ENCODE results near the gene ADAMTS2. TPM values are rescaled to one million over a fixed set of nuclear protein-coding genes. Genes with fewer than 3 reads are reported as not detected.

Gene ADAMTS2
- total RNA-seq, 1 experiment from 2014 or later: not detected

GRCh38 chr5:179354305-179354882 lies 9.1 kb upstream of the ADAMTS2 start:
- Histone ChIP-seq H3K9ac (ENCODE audit: low read length) (no peak overlapping the region), H3K27me3 (ENCODE audit: low read length) (no peaks in the 10 kb centered on the region), H3K4me1 (ENCODE audit: low read length) (no peaks in the 10 kb centered on the region), H3K4me2 (ENCODE audit: low read depth, low read length, poor library complexity, severe bottlenecking) (no peak overlapping the region), H3K9me2 (replicated peaks; ENCODE audit: insufficient read depth, low read length) (no peaks in the 10 kb centered on the region), H3K36me3 (ENCODE audit: insufficient read depth, low read length) (no peaks in the 10 kb centered on the region), H3K27ac (ENCODE audit: low read length) (no peak overlapping the region), H4K20me1 (ENCODE audit: insufficient read depth, low read depth, low read length) (no peaks in the 10 kb centered on the region), H3K79me2 (ENCODE audit: low read length) (no peaks in the 10 kb centered on the region), H2AFZ (ENCODE audit: low read length) (no peak overlapping the region), H3K4me3 (ENCODE audit: low read length) (no peak overlapping the region), H3K9me3 (ENCODE audit: low read length) (no peaks in the 10 kb centered on the region)
- no peak for DNase-seq

- Histone ChIP-seq H3K4me1 (ENCODE audit: low read length) (no peaks in the 10 kb centered on the region), H3K27ac (ENCODE audit: low read length) (no peak overlapping the region), H3K27me3 (ENCODE audit: low read length) (no peaks in the 10 kb centered on the region), H3K79me2 (ENCODE audit: low read length) (no peaks in the 10 kb centered on the region), H4K20me1 (ENCODE audit: insufficient read depth, low read depth, low read length) (no peaks in the 10 kb centered on the region), H3K4me2 (ENCODE audit: low read depth, low read length, poor library complexity, severe bottlenecking) (no peak overlapping the region), H3K9me2 (replicated peaks; ENCODE audit: insufficient read depth, low read length) (no peaks in the 10 kb centered on the region), H3K4me3 (ENCODE audit: low read length) (no peak overlapping the region), H3K9me3 (ENCODE audit: low read length) (no peaks in the 10 kb centered on the region), H2AFZ (ENCODE audit: low read length) (no peak overlapping the region), H3K36me3 (ENCODE audit: insufficient read depth, low read length) (no peaks in the 10 kb centered on the region), H3K9ac (ENCODE audit: low read length) (no peak overlapping the region)
- no peak for DNase-seq
These were observed 3.6 kb upstream of the ADAMTS2 start for GRCh38 chr5:179348843-179349242.

- Histone ChIP-seq H3K9me2 (replicated peaks; ENCODE audit: insufficient read depth, low read length) (no peaks in the 10 kb centered on the region), H3K4me2 (ENCODE audit: low read depth, low read length, poor library complexity, severe bottlenecking) (no peak overlapping the region), H3K79me2 (ENCODE audit: low read length) (no peaks in the 10 kb centered on the region), H3K4me3 (ENCODE audit: low read length) (no peak overlapping the region), H3K4me1 (ENCODE audit: low read length) (no peaks in the 10 kb centered on the region), H3K27me3 (ENCODE audit: low read length) (no peaks in the 10 kb centered on the region), H3K9ac (ENCODE audit: low read length) (no peak overlapping the region), H2AFZ (ENCODE audit: low read length) (no peak overlapping the region), H3K36me3 (ENCODE audit: insufficient read depth, low read length) (no peaks in the 10 kb centered on the region), H4K20me1 (ENCODE audit: insufficient read depth, low read depth, low read length) (no peaks in the 10 kb centered on the region), H3K9me3 (ENCODE audit: low read length) (no peaks in the 10 kb centered on the region), H3K27ac (ENCODE audit: low read length) (no peak overlapping the region)
- DNase-seq: no peak
These were observed 2.8 kb upstream of the ADAMTS2 start for GRCh38 chr5:179348011-179348530.

GRCh38 chr5:179347581-179347980 lies 2.3 kb upstream of the ADAMTS2 start:
- Histone ChIP-seq H3K27ac (ENCODE audit: low read length) (no peak overlapping the region), H3K4me3 (ENCODE audit: low read length) (no peak overlapping the region), H4K20me1 (ENCODE audit: insufficient read depth, low read depth, low read length) (no peaks in the 10 kb centered on the region), H2AFZ (ENCODE audit: low read length) (no peak overlapping the region), H3K4me1 (ENCODE audit: low read length) (no peaks in the 10 kb centered on the region), H3K9ac (ENCODE audit: low read length) (no peak overlapping the region), H3K79me2 (ENCODE audit: low read length) (no peaks in the 10 kb centered on the region), H3K4me2 (ENCODE audit: low read depth, low read length, poor library complexity, severe bottlenecking) (no peak overlapping the region), H3K9me2 (replicated peaks; ENCODE audit: insufficient read depth, low read length) (no peaks in the 10 kb centered on the region), H3K9me3 (ENCODE audit: low read length) (no peaks in the 10 kb centered on the region), H3K36me3 (ENCODE audit: insufficient read depth, low read length) (no peaks in the 10 kb centered on the region), H3K27me3 (ENCODE audit: low read length) (no peaks in the 10 kb centered on the region)
- no peak for DNase-seq

GRCh38 chr5:179346875-179347274 lies 1.6 kb upstream of the ADAMTS2 start:
- Histone ChIP-seq H3K27ac (ENCODE audit: low read length) (no peak overlapping the region), H3K27me3 (ENCODE audit: low read length) (no peaks in the 10 kb centered on the region)

GRCh38 chr5:179346401-179346800 lies 1.1 kb upstream of the ADAMTS2 start:
- Histone ChIP-seq H3K4me3 (ENCODE audit: low read length) (no peak overlapping the region), H3K36me3 (ENCODE audit: insufficient read depth, low read length) (no peaks in the 10 kb centered on the region), H3K4me2 (ENCODE audit: low read depth, low read length, poor library complexity, severe bottlenecking) (no peak overlapping the region), H3K27me3 (ENCODE audit: low read length) (no peaks in the 10 kb centered on the region), H4K20me1 (ENCODE audit: insufficient read depth, low read depth, low read length) (no peaks in the 10 kb centered on the region), H3K9me3 (ENCODE audit: low read length) (no peaks in the 10 kb centered on the region), H3K4me1 (ENCODE audit: low read length) (no peaks in the 10 kb centered on the region), H3K9me2 (replicated peaks; ENCODE audit: insufficient read depth, low read length) (no peaks in the 10 kb centered on the region), H3K27ac (ENCODE audit: low read length) (no peak overlapping the region), H2AFZ (ENCODE audit: low read length) (no peak overlapping the region), H3K9ac (ENCODE audit: low read length) (no peak overlapping the region), H3K79me2 (ENCODE audit: low read length) (no peaks in the 10 kb centered on the region)
- DNase-seq: no peak

More at GRCh38 chr5:179346875-179347274, 1.6 kb upstream of the ADAMTS2 start:
- no peak overlapping the region for H3K9ac ChIP-seq (ENCODE audit: low read length)
- H3K4me2 ChIP-seq (ENCODE audit: low read depth, low read length, poor library complexity, severe bottlenecking): no peak overlapping the region
- no peak for DNase-seq
- H3K79me2 ChIP-seq (ENCODE audit: low read length): no peaks in the 10 kb centered on the region
- H2AFZ ChIP-seq (ENCODE audit: low read length): no peak overlapping the region
- no peaks in the 10 kb centered on the region for H3K9me2 ChIP-seq (replicated peaks; ENCODE audit: insufficient read depth, low read length)
- H3K36me3 ChIP-seq (ENCODE audit: insufficient read depth, low read length): no peaks in the 10 kb centered on the region
- no peaks in the 10 kb centered on the region for H3K9me3 ChIP-seq (ENCODE audit: low read length)
- H3K4me1 ChIP-seq (ENCODE audit: low read length): no peaks in the 10 kb centered on the region
- H3K4me3 ChIP-seq (ENCODE audit: low read length): no peak overlapping the region
- H4K20me1 ChIP-seq (ENCODE audit: insufficient read depth, low read depth, low read length): no peaks in the 10 kb centered on the region

- Histone ChIP-seq H3K4me2 (ENCODE audit: low read depth, low read length, poor library complexity, severe bottlenecking) (no peak overlapping the region), H3K9ac (ENCODE audit: low read length) (no peak overlapping the region)
These were observed 153 bp downstream of the ADAMTS2 start for GRCh38 chr5:179345183-179345432.

GRCh38 chr5:179344431-179345182 lies 654 bp downstream of the ADAMTS2 start:
- Histone ChIP-seq H3K9ac (ENCODE audit: low read length) (no peak overlapping the region), H3K9me2 (replicated peaks; ENCODE audit: insufficient read depth, low read length) (no peaks in the 10 kb centered on the region), H2AFZ (ENCODE audit: low read length) (no peak overlapping the region), H3K27me3 (ENCODE audit: low read length) (no peaks in the 10 kb centered on the region), H3K4me3 (ENCODE audit: low read length) (no peak overlapping the region), H3K4me1 (ENCODE audit: low read length) (no peaks in the 10 kb centered on the region), H3K36me3 (ENCODE audit: insufficient read depth, low read length) (no peaks in the 10 kb centered on the region), H3K27ac (ENCODE audit: low read length) (no peak overlapping the region), H3K4me2 (ENCODE audit: low read depth, low read length, poor library complexity, severe bottlenecking) (no peak overlapping the region), H3K9me3 (ENCODE audit: low read length) (no peaks in the 10 kb centered on the region), H4K20me1 (ENCODE audit: insufficient read depth, low read depth, low read length) (no peaks in the 10 kb centered on the region), H3K79me2 (ENCODE audit: low read length) (no peaks in the 10 kb centered on the region)
- no peak for DNase-seq

More at GRCh38 chr5:179345183-179345432, 153 bp downstream of the ADAMTS2 start:
- Histone ChIP-seq H2AFZ (ENCODE audit: low read length) (no peak overlapping the region), H3K4me1 (ENCODE audit: low read length) (no peaks in the 10 kb centered on the region), H3K27ac (ENCODE audit: low read length) (no peak overlapping the region), H3K9me2 (replicated peaks; ENCODE audit: insufficient read depth, low read length) (no peaks in the 10 kb centered on the region), H3K4me3 (ENCODE audit: low read length) (no peak overlapping the region), H3K9me3 (ENCODE audit: low read length) (no peaks in the 10 kb centered on the region), H4K20me1 (ENCODE audit: insufficient read depth, low read depth, low read length) (no peaks in the 10 kb centered on the region), H3K36me3 (ENCODE audit: insufficient read depth, low read length) (no peaks in the 10 kb centered on the region), H3K79me2 (ENCODE audit: low read length) (no peaks in the 10 kb centered on the region), H3K27me3 (ENCODE audit: low read length) (no peaks in the 10 kb centered on the region)
- DNase-seq: no peak
